RWPE2 (cell line): Measurements from ENCODE around the gene NQO2.
"Not testable (repeated sequence)": the region's sequence is repeated elsewhere in the genome, so short reads cannot be mapped to it uniquely, and the experiment has no call there.

ENCODE experiments used
- ATAC-seq: fragments of 200-7000 bp; cut with Tn5 transposase; 3 replicates; pipeline ENCODE4 v1.9.1; 2021; ENCODE audit warnings: low read depth
- DNase-seq: peaks from one replicate; pipeline ENCODE4 v3.0.0-alpha.2; 2020; ENCODE audit warnings: low spot score
- H3K27ac ChIP-seq: fragments of 450-650 bp; 2 replicates; pipeline ENCODE4 v1.5.1; 2017; ENCODE audit warnings: mild to moderate bottlenecking; ENCODE audit not compliant: poor library complexity, severe bottlenecking
- H3K27me3 ChIP-seq: fragments of 250-450 bp; sonication (Bioruptor Pico); 2 replicates; pipeline ENCODE4 v1.5.1; 2021; ENCODE audit warnings: mild to moderate bottlenecking, moderate library complexity; ENCODE audit not compliant: insufficient read depth, poor library complexity, severe bottlenecking
- H3K36me3 ChIP-seq: fragments of 250-450 bp; sonication (Bioruptor Pico); 2 replicates; pipeline ENCODE4 v1.5.1; 2020; ENCODE audit warnings: low read depth, mild to moderate bottlenecking, moderate library complexity
- H3K4me1 ChIP-seq: fragments of 250-450 bp; sonication (Bioruptor Pico); 2 replicates; pipeline ENCODE4 v1.5.1; 2021; ENCODE audit warnings: mild to moderate bottlenecking, moderate library complexity; ENCODE audit not compliant: insufficient read depth, poor library complexity, severe bottlenecking
- H3K4me3 ChIP-seq: fragments of 250-450 bp; sonication (Bioruptor Pico); 2 replicates; pipeline ENCODE4 v1.5.1; 2021; ENCODE audit warnings: mild to moderate bottlenecking, moderate library complexity; ENCODE audit not compliant: severe bottlenecking
- H3K9me3 ChIP-seq: fragments of 250-450 bp; sonication (Bioruptor Pico); 2 replicates; pipeline ENCODE4 v1.5.1; 2021; ENCODE audit warnings: mild to moderate bottlenecking, moderate library complexity; ENCODE audit not compliant: severe bottlenecking
- CTCF ChIP-seq: fragments of 450-650 bp; IDR thresholded peaks from one replicate; pipeline ENCODE4 v1.5.1; 2017; ENCODE audit warnings: mild to moderate bottlenecking, moderate library complexity; ENCODE audit not compliant: poor library complexity, severe bottlenecking

The NQO2 gene

GRCh38 chr6:3007571-3007970 is 7.9 kb downstream of the NQO2 start:
- Histone ChIP-seq H3K36me3 (peaks cover 18% of the 10 kb centered on the region), H3K4me1 (no peaks in the 10 kb centered on the region), H3K4me3 (no peak overlapping the region), H3K27me3 (no peaks in the 10 kb centered on the region), H3K27ac (no peak overlapping the region), H3K9me3 (peaks cover 5% of the 10 kb centered on the region)
- no peak for TF ChIP-seq CTCF
- DNase-seq (no peak), ATAC-seq (no peak)

GRCh38 chr6:3008712-3009265 is 9.1 kb downstream of the NQO2 start:
- ATAC-seq, H3K27me3 ChIP-seq, H3K4me3 ChIP-seq, H3K4me1 ChIP-seq, DNase-seq, H3K27ac ChIP-seq, H3K9me3 ChIP-seq: not testable (repeated sequence)
- H3K36me3 ChIP-seq = peaks cover 18% of the 10 kb centered on the region

- ATAC-seq = no peak
- no peak overlapping the region for H3K27ac ChIP-seq
- peaks cover 14% of the 10 kb centered on the region for H3K36me3 ChIP-seq
Observed at GRCh38 chr6:3009930-3010329, 10.2 kb downstream of the NQO2 start.

GRCh38 chr6:3011158-3011557 is 11.5 kb downstream of the NQO2 start:
- TF ChIP-seq CTCF = no peak
- Histone ChIP-seq H3K4me1 (peaks cover 10% of the 10 kb centered on the region), H3K27ac (no peak overlapping the region), H3K27me3 (no peaks in the 10 kb centered on the region), H3K36me3 (peaks cover 11% of the 10 kb centered on the region), H3K4me3 (no peak overlapping the region), H3K9me3 (peaks cover 5% of the 10 kb centered on the region)
- ATAC-seq (no peak), DNase-seq (no peak)

More at GRCh38 chr6:3009930-3010329, 10.2 kb downstream of the NQO2 start:
- no peaks in the 10 kb centered on the region for H3K27me3 ChIP-seq
- no peak for DNase-seq
- no peak for TF ChIP-seq CTCF
- peaks cover 5% of the 10 kb centered on the region for H3K9me3 ChIP-seq
- no peak overlapping the region for H3K4me3 ChIP-seq
- peaks cover 10% of the 10 kb centered on the region for H3K4me1 ChIP-seq

- Histone ChIP-seq H3K9me3 (peaks cover 5% of the 10 kb centered on the region), H3K36me3 (peaks cover 11% of the 10 kb centered on the region), H3K4me1 (peaks cover 10% of the 10 kb centered on the region), H3K27ac (no peak overlapping the region), H3K27me3 (no peaks in the 10 kb centered on the region), H3K4me3 (no peak overlapping the region)
- ATAC-seq = no peak
- no peak for DNase-seq
- no peak for TF ChIP-seq CTCF
Observed at GRCh38 chr6:3011592-3011991, 11.9 kb downstream of the NQO2 start.
